Measurements from ENCODE around the gene RNASE4.

RNASE4 gene

DNA sequence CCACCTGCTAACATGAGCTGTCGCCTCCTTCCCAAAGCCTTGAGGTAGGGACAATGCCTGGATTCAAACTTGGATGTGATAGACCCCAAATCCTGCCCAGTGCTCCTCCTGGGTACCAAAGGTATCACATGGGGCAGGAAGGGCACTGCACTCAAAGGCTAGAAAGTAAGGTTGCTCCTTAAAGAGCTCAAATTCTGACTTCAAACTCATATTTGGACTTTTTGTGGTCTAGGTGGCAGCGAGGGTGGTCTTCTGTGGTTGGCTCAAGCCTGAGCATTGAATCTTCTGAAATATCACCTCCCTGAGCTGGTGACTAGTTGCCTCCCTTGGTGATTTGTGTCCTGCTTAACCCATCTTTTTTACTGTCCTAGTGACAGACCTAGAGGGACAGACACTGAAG lies 8.3 kb upstream of the RNASE4 start:
- DNase-seq: no peak

DNA sequence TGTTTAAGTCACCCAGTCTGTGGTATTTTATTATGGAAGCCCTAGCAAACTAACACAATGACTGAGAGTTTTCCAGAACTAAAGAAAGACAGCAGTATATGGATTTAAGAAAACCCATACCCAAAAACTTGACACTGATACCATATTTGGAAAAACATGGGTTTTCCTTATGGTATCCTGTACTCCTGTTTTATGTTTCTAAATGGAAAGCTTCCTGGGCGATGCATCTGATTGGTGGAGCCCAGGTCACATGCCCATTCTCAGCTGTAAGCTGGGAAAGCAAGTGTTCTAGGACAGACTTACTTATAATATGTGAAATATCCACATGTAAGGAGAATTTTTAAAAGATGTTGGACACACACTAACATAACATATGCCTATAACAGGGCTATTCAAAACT lies 4.5 kb upstream of the RNASE4 start:
- DNase-seq: peak; percentile 44

DNA sequence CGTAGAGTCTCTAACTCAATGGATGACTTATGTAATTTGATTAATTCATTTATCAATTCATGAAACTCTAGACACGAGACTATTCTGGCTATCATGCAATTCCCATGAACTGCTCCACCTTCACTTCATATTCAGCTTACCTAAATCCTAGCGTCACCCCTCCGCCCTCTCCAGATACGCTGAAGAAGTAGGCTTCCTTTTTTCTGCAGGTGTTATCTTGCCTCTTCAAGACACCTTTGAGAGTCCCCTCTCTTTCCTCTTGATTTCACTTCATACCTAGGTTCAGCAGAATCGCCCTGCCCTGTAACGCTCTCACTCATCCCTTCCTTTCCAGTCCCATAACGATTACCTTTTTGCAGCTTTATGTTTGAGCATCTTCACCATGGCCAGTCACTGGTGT lies 4.0 kb upstream of the RNASE4 start:
- DNase-seq: no peak

DNA sequence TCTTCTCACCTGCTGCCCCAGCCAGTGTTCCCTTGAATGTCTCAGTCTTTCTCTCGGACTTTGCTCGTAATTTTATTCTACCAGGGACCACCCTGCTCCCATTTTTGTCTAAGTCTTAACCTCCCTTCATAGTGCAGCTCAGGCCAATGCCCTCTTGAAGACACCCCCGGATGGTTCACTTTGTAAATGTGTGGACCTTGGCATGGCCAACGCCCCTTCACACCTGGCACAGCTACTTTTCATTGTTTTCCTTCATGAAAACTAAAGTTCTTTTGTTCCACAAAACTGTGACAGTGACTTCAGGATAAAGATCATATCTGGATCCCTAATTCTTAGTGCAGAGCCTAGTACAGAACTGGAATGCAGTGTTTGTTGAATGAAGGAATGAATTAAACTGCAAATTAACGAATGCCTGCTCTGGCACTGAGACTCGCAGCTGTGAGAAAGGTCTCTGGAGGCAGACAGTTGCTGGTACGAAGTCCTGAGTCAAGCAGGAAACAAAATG lies 3.5 kb upstream of the RNASE4 start:
- no peak for DNase-seq

DNA sequence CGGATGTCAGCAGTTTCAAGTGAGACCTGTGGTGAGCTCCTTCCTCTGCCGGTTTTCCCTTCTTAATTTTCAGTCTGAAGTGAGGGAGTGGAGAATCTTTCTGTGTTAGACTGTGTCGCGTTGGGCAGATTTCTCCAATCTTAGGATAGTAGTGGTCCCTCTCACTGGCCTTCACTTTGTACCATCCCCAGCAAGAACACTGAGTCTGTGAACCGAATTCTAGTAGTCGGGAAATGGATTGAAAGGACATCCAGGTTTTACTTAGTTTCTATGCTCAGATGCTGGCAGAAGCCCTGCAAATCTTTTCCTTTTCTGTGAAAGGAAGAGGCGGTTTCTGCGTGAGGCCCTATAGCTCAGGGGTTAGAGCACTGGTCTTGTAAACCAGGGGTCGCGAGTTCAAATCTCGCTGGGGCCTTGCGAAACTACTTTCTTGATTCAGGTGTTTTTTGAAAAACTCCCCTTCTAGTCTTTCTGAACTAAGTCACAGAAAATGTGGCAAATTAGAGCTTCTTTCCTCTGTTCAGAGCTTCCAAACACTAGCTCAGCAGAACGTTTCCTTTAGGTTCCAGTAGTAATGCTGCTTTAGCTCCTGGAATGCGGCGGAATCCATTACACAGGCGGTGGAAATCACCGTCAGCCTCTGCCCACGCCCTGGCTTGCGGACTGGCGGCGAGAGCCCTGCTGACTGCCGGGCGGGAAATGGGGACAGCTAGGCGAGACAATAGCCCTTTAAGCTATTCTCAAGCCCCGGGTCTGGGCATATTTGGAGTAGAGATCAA lies 2.8 kb upstream of the RNASE4 start:
- DNase-seq: peak; percentile 95

DNA sequence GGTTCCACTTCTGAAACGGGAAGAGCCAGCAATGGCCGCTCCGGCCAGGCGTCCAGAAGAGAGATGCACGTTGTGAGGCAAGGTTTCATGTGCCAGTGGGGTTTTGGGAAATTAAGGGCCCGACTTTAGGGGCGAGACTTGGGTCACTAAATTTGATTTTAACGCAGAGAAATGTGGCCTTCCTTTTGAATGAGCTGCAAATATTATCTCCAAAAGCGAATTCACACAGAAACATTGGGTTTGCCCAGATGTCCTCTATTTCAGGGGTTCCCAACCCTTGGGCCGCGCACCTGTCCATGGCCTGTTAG lies 2.3 kb upstream of the RNASE4 start:
- no peak for DNase-seq

DNA sequence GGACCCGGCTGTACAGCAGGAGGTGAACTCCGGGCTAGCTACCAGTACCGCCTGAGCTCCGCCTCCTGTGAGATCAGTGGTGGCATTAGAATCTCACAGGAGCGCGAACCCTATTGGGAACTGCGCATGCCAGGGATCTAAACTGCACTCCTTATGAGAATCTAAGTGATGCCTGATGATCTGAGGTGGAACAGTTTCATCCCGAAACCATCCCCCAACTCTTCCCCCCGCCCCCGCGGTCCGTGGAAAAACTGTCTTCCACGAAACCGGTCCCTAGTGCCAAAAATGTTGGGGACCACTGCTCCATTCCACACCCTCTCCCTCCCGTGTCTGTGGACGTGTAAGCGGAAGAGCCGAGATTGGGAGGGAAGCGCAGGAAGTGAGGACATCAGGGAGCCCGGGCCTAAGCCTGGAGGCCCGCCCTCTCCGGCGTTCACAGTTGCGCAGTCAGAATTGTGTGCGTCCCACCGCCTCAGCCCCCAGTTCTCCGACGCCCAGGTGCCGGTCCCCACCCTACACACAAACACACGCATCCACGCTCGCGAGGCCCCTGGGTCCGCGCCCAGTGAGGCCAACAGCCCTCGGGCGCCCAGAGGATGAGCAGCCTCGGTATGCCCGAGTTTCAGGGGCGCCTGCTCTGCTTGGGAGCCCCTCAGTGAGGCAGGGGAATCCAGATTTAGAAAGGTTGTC lies 1.8 kb upstream of the RNASE4 start:
- DNase-seq: peak; percentile 93

DNA sequence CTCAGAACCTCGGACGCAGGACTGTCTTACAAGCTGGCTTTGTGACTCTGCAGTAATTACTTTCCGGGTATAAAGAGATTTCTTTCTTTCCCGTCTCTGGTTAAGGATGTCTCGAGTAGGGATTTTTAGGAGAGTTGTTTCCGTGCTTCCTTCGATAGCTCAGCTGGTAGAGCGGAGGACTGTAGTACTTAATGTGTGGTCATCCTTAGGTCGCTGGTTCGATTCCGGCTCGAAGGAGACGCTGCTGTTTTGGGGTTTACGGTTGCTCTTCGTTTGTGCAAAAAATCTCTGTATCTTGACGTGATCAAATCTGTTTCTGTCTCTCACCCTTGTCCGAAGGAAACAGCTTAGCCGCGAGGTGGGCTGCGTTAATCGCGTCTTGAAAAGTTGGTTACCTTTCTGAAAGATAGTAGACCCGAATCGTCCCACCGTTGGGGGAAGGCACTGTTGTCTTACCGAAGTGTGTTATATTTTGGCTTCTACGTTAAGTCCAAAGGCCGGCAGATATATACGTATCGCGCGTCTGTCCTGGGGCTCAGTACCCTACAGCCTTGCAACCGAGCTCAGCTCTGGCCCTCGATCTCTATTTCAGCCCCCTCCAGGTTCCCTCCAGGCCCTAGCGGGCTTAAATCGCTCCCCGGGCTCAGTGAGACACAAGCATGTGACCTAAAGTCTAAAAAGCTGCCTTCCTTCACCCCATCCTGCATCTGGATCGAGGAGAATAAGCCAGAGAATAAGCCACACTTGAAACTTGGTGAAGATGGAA lies 1.1 kb upstream of the RNASE4 start:
- peak; percentile 95 for DNase-seq

DNA sequence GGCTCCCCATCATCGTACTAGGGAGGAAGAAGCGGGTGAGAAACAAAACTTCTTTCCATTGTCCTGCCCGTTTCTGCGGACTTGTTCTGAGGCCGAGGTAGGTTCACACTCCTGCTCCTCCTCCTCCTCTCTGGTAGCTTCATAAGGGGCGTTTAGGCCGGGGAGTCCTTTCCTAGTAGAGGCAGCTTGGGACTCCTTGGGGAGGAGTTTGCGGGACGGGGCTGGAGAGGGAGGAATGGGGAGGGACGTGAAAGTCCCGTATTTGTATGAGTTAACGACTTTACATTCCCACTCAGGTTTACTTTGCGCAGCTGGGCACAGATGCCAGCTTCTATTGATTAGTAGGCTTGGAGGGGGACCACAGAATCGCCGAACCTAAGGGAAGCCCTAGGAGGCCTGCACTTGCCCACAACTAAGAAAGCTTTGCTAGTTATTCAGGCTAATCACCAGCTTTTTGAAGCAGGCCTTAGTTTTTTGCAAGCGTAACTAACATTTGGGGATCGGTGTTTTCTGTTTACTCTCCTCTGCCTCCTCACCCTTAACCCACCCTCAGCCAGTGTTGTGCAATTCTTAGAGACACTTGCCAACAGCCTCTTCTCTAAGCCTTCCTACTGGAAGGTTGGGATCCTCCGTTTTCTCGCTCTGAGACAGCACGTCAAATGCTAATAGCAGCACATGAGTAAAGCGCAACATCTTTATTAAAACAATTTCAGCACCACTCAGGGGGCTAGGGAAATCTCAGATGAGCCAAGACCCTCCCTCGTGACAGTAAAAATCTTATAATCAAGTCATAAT lies 499 bp downstream of the RNASE4 start:
- DNase-seq: no peak

DNA sequence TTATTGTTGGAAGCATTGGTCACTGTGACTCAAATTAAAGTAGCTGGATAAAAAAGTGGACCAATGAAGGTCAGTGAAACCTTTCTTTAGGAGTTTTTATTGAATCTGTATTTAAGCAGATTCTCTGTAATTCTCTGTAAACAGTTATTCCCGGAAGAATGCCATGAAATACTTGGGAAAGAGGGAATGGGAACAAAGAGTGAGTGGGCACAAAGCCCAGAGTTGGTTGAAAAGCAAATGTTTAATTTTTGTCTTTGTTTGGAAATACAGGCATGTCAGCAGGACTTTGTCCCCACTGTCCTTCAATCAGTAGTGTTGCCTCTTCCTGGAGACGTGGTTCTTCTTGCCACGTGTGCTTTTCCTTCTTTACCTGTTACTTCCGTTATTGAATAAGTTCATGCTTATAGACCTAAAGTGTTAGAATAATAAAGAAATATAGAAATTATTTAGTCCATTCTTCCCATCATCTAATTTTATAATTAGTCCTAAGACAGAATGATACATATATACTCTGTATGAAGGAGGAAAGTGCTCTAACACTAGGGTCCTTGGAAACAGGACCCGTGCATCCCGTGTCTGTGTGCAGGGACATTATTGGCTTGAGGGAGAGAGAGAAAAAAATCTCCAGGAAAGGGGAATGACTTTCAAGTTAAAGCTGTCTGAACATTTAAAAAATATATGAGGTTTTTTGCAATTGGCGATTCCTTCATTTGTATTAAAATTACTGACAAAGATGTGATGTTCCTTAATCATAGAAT lies 2.2 kb downstream of the RNASE4 start:
- no peak for DNase-seq

DNA sequence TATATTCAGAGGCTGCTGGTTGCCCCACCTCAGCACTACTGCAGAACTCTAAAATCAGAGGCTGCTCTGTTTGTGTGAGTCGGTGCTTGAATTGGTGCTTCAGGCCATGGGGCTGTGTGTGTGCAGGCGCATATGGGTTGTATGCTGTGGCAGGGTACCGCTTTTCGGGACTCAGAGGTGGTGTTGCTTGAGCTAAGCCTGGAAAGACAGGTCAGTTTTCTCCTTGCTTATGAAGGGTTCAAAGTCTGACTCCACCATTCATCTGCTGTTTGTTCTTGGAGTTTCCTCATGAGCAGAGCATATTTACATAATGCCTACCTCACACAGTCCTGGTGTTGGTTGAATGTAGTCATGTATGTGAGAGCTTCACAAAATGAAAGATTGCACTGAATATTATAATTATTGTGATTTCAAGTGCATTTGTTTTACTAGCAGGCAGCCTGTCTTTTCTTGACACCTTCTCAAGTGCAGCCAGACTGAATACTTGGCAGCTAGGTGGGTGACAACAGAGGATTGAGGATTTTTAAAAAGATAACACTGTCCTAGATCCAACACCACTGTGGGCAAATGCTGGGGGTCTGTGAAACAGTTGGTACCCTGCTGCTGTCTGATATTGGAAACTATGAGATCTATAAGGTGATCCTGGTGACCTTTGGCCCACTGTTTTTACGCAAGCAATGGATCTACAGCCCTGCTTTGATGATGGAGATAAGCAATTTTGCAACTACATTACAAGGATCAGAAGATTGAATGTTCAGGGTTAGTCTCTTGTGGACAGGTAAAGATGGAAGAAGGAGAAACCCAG lies 3.2 kb downstream of the RNASE4 start:
- DNase-seq: no peak

DNA sequence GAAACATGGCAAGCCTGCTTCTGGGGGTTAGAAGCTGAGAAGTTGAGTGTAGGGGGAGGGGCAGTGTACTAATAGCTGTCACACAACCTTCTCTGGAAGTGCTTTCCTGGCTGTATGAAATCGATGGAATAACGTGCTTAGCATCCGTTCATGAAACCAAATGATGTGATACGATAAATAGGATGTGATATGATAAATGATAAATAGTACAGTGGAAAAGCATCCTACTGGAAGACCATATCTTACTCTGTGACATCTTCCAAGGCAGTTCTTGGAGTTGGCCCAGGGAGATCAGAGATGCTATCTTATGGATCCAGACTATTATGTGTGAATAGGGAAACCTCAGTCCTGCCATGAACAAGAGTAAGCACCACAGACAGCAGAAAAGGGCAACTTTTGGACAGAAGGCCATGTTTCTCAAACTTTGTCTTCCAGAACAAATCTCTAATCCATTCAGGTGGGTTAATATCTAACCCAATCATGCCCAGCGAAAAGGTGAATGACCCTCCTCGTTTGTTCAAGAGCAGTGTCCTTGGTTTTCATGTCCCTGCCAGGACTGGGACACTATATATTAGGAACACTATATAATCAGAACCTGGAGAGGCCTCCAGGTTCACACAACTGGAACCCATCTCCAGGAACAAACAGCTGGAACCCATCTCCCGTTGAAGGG lies 3.9 kb downstream of the RNASE4 start, which contains the start of gene ANG:
Gene ANG, plus strand, starts transcription at position 598 of the 673 bp plus-strand sequence. CDS start 4,801 bp downstream, outside the sequence.
- no peak for DNase-seq

DNA sequence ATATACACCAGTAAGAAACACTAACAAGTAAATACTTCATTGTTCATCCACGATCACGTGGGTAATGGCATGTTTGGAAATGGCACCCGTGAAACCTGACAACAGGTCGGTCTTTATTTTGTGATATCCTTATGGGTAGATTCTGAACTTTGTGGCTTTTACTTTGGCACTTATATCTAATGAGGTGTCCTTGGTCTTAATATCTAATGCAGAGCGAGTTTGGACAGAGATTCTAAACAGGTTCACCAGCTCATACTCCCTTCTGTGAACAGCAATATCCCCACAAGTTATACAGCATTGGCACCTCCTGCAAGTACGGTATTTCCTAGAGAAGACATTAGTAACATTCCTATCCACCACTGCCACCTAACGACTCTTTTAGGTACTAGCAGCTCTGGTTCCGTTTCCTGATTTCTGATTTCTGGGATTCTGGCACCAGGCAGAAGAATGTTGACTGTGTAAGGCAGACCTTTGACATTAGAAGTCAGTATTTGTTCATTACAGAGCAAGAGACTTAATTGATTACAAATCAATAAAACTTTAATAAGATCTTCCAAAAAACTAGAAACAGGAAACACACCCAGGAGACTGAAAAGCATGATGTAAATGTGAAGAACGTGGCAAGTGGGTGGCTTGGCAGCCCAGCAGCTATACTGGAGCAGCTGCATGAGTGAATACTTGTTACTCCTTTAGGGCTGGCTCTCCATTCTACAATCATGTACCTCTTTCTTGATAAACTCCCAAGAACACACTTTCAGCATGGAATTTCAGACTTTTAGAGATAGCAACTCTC lies 6.7 kb downstream of the RNASE4 start:
- DNase-seq: peak; percentile 88

DNA sequence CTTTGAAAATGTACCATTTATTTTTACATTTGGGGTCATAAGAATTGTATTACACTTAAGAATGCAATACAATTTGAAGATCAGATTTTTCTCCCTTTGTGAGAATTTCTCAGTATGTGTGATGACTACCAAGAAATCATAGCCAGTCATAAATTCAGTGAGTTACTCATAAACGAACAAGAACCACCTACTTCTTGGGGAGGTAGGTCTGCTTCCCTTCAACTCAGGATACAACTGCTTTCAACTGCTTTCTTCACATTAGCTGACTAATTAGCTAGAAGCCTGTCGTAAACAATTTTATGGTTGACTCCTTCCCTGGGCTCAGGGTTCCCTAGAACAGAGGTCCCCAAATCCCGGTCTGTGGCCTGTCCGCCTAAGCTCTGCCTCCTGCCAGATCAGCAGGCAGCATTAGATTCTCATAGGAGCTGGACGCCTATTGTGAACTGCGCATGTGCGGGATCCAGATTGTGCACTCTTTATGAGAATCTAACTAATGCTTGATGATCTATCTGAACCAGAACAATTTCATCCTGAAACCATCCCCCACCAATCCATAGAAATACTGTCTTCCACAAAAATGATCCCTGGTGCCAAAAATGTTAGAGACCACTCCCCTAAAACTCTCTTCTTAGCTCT lies 7.9 kb downstream of the RNASE4 start:
- no peak for DNase-seq

DNA sequence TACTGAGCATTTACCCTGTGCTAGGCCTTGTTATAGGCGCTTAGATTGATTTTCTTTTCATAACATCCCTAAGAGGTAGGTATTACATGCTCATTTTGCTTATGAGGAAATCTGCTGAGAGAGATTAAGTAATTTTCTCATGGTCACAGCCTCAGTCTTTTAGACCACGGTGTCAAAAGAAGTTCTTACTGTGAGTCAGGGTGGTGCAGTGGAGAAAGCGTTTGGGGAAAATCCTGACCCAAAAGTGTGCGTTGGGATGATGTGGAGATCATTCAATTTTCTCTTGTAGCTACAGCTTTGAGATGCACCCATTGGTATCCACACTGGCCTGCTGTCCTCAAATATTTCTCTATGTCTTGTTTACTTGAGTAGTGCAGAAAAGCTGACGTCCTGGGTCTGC lies 12.4 kb downstream of the RNASE4 start:
- peak; percentile 24 for DNase-seq

DNA sequence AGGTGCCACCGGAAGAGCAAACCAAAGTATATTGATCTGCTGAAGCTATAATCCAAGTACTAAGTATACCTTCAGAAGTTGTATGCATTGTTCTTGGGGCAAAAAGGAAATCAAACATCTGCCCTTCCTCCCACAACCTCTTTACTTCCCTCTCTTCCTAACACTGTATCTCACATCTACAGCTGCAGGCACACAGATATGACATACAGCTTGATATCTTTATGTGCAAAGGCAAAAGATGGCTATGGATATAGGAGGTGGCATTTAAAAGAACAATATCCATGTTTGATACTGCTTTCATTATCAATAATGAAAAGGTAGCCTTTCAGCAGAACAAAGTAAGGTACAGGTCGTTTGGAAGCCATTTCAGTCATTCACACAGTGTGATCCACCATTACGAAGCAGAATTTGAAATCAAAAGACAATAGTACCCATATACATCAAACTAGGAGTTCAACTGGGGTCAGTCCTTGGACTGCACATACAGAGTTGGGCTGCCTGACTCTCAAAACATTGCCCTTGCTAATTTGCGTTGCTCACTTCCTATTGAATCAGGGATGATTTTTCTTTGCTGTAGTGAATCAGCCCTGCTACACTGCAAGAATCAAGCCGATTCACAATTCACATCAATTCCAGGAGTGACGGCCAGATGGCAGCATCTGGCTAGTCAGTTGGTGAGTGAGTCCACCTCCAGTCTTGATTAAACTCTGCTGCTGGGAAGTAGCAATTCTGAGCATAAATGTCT lies 13.1 kb downstream of the RNASE4 start:
- peak; percentile 90 for DNase-seq

DNA sequence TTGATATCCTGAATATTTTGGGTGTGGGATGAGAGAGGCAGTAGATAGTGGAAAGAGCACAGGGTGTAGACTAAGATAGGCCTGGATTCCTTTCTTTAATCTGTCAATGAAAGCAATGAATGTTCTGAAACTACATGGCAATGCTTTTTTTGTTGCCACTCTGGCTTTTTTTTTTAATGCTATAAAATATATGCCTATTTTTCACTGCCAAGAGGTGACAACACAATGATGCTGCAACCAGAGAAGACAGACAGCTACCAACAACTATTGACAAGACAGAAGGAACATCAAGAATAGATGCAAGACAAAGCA lies 13.6 kb downstream of the RNASE4 start:
- no peak for DNase-seq

DNA sequence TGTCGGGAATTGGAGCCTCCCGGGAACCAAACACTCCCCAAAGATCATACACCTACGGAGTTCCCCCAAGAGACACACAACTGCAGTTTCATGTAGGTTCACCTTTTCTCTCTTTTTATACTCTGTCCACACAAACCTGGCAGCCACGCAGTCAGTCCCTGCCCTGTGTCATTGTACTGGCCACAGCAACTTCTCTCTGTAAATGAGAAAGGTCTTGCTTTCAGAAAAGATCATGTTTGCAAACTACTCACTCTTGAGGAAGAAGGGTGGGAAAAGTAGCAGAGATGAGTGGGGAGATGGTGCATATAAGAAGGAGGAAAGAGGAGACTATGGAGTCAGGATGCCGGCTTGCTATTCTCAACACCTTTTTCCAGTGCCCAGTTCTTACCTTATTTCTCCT lies 14.6 kb downstream of the RNASE4 start:
- no peak for DNase-seq

DNA sequence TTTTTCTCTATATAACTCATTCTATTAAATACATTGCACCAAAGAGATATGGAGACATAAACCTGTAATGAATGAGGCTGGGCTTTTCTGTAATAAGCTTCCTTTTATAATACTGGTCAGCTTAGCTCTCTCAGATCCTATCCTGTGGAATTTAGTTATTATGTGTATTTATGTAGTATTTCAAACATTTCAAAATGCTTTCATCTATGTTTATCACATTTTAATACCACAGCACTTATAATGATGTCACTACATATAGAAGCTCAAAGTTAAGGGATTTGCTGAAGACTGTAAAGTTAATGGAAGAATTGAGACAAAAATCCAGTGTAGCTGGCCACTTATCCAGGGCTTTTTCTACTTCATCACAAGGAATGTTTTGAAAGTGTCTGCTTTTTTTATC lies 15.6 kb downstream of the RNASE4 start:
- no peak for DNase-seq
